ENCODE measurements around the gene ZNF366.

Gene ZNF366

GRCh38 chr5:72489536-72489935, 17.7 kb downstream of the ZNF366 start:
- DNase-seq: no peak

GRCh38 chr5:72488756-72489155, 18.5 kb downstream of the ZNF366 start:
- no peak for DNase-seq

DNA sequence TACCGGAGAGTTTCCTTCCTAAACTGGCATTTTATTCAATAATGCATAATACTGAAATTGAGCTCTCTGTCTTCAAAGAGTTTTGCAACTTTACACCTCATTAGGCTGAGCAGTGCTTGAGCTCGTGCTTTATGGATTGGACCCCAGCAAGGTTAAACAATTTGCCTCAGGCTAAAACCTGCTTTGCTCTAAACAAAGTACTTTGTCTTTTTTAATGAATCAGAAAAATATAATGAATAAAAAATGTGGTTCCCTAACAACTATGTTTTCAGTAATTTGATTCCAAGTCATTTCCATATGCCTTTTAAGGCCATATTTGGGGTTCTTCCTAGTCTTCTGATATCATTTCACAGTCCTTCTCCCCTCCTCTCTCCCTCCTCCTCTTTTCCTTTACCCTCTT, 20.0 kb downstream of the ZNF366 start:
- DNase-seq: no peak

GRCh38 chr5:72486371-72486770, 20.8 kb downstream of the ZNF366 start:
- DNase-seq: no peak

- DNase-seq: no peak
Observed at GRCh38 chr5:72485430-72485974, 21.7 kb downstream of the ZNF366 start.

DNA sequence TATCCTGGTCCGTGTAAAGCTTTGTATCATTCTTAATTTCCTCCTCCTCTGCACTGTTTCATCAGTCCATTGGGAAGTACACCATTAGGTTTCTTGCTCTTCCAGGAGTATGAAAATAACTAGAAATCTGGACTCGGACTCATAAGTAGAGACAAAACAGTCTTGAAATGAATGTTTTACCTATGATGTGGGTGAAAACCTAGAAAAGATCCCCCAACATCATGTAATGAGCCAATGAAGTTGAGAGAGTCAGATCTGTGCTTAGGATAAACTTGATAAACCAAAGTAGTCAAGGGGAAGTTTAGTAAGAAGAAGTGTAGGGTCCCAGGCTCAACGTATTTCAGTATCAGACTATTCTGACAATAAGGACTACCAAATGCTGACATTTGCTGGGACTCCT, 25.2 kb downstream of the ZNF366 start:
- DNase-seq: no peak

DNA sequence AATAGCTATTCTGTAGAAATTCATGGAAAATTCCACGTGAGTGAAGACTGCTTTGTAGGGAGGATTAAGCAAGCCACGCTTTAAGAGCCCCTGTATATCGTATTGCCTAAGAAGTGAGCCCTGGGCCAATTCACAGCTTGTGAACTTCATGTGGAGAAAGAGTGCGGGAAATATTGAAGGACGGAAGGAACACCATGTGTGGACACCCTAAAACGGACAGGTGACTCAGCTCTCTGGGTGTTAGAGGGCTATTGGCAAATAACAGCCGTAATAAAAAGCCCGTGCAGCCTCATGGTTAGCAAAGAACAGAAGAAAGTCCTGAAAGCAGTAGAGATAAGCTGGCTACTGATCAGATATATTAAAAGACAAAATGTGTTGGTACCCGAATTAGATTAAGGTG, 26.4 kb downstream of the ZNF366 start:
- DNase-seq: no peak

GRCh38 chr5:72479921-72480320, 27.3 kb downstream of the ZNF366 start:
- DNase-seq: no peak

GRCh38 chr5:72478684-72479083, 28.5 kb downstream of the ZNF366 start:
- no peak for DNase-seq

DNA sequence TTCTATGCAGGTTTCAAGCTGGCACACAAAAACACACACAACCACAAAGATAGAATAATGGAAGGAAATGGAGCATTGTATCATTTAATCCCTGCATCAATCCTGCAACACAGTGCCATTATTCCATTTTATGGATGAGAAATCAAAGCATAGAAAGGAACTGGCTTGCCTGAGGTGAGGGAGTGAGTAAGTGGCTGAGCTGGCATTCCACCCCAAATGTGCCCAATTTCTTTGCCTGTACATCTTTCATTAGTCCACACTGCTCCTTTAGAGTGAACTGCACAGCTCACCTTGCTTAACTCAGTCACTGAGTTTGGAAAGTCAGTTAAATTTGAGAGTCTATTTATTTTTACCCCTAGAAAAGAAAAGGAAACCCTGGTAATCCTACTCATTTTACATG, 28.9 kb downstream of the ZNF366 start:
- no peak for DNase-seq

DNA sequence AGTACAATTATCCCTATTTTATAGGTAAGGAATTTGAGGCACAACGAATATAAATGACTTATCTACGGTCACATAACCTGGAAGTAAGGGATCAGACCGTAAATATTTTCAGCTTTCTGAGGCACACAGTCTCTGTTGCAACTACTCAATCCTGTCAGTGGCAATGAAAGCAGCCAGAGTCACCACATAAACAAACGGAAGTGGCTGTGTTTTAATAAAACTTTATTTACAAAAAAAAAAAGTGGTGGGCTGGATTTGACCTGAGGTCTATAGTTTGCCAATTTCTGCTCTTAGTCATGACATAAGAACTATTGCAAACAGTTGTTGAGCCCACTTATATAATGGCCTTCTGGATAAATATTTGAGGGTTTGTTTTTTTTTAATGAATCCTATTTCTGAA, 29.6 kb downstream of the ZNF366 start:
- DNase-seq: no peak

DNA sequence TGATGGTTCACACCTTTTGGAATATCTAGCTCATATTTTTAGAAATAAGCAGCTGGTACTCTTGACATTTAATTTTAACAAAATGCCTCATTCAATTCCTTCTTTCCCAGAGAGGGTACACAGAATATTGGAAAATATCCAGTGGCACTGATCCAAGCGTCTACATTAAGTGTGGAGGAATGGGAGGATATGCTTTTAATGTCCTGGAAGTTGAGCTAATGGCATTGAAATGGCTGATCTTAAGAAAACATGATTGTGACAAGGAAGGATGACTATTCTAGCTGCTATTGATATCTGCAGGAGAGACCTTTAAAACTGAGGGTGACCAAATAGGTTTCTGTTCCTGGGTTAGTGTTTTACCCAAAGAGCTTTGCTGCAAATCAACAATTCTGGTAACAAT, 30.0 kb downstream of the ZNF366 start:
- no peak for DNase-seq

- DNase-seq: no peak
Observed at GRCh38 chr5:72476721-72477120, 30.5 kb downstream of the ZNF366 start.

GRCh38 chr5:72476275-72476674, 30.9 kb downstream of the ZNF366 start:
- no peak for DNase-seq

DNA sequence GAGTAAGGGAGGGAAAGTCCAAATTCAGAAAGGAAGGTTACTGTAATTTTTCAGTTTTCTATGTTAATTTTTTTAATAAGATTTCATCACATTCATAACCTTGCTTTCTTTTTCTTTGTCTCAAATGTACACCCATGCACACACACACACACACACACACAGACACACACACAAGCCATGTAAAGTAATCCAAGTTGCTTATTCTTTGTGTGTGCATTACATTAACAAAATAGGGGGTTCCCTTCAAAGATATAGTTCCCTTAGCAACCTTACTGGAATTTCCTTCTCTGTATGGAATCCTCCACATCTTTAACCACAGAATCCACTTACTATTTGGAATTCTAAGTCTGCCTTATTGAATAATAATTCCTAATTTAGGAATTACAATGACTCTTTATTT, 32.7 kb downstream of the ZNF366 start:
- no peak for DNase-seq

DNA sequence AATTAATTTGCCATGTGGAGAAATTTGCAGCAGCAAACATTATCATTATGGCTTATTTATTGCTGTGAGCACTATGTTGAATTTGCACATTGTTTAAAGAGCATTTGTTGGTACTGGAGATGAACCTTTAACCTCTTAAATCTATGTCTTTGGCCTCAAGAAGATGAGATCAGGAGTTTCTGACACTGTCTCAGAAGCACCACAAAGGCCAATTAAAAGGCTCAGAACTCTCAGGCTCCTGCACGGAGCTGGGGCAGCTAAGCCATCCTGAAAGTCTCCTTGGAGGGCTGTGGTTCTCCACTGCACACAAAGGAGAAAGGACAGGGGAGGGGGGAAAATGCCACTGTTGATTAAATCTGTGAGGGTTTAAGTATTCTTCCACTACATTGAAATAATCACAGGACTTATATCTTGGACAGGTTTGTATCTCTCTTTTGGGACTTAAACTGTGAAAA, 33.1 kb downstream of the ZNF366 start:
- no peak for DNase-seq

GRCh38 chr5:72472666-72473422, 34.4 kb downstream of the ZNF366 start:
- no peak for DNase-seq

DNA sequence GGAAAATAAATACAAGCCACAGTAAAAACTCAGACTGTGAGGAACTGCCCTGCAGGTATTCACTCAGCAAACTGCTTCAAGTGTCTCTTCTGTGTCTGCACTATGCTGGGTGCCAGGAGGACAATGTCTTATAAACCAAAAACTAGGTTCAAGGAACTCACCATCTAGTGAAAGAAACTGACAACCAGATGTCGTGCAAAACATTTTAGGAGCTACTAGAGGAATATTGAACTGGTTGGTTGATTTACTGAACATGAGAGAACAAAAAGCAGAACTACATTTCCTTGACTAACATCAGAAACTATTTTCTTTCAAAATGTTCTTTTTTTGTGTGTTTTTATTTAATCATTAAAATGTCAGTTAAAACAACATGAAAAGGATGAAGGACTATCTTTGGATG, 35.2 kb downstream of the ZNF366 start:
- no peak for DNase-seq

GRCh38 chr5:72470826-72471225, 36.4 kb downstream of the ZNF366 start:
- no peak for DNase-seq

DNA sequence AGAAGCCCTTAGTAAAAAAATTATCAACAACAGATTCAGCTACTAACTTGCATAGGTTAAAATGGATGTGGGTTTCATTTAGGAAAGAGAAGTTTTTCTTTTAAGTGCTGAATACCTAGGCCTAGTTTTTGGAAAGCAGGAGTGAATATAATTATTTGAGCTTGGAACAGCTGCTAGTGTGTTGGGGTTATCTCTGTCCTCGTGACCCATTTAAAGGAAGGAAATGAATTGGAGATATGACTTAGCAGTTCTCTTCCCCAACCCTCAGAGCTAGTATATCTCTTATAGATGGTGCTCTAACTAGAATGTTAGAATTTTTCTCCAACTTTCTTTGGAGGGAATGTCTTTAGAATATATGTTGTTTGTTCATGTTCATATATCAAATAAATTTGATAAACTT, 38.6 kb downstream of the ZNF366 start:
- no peak for DNase-seq

GRCh38 chr5:72468024-72468423, 39.2 kb downstream of the ZNF366 start:
- no peak for DNase-seq

- no peak for DNase-seq
Observed at GRCh38 chr5:72467461-72467860, 39.7 kb downstream of the ZNF366 start.

- DNase-seq: no peak
Observed at GRCh38 chr5:72465601-72466563, 41.3 kb downstream of the ZNF366 start.

DNA sequence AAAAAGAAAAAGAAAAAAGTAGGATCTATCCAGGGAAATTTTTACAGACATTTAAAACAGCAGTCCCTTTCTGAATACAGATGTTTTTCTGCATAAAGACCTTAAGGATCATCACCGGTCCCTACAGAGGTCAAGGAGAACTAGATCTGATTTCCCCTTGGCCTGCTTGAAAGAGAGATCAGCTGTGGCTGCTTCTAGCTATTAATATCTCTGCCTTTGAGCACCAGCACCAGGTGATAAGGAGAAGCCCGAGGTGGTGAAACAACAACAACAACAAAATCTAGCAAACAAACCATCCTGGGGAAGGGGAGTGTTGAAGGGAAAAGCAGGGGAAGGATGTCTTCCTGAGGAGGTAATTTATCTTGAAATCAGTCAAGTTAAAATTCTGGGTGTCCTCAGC, 42.1 kb downstream of the ZNF366 start:
- DNase-seq: no peak

All from SW 1271 (cell line).